ENCODE results near the gene RFX3.
A peak's percentile ranks its signal among the peaks of the same experiment; 100 is the strongest.

The RFX3 gene

DNA sequence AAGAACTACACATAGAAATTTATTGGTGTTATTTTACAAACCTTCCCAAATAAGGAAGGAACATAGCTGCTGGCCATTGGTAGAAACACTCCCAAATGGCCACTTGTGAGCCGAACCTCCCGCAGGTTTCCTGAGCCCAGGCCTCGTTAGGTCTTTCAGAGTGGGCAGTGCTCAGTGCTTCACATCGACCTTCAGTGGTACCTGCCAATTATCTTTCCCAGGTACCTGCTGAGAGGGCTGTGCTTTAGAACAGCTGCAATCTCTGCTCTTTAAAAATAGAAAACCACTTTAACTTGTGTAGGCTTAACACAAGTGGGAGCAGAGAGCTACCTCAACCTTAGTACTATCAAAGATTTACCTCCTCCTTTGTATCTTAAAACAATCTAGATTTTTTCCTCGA, 334.1 kb downstream of the RFX3 start:
- DNase-seq: no peak

DNA sequence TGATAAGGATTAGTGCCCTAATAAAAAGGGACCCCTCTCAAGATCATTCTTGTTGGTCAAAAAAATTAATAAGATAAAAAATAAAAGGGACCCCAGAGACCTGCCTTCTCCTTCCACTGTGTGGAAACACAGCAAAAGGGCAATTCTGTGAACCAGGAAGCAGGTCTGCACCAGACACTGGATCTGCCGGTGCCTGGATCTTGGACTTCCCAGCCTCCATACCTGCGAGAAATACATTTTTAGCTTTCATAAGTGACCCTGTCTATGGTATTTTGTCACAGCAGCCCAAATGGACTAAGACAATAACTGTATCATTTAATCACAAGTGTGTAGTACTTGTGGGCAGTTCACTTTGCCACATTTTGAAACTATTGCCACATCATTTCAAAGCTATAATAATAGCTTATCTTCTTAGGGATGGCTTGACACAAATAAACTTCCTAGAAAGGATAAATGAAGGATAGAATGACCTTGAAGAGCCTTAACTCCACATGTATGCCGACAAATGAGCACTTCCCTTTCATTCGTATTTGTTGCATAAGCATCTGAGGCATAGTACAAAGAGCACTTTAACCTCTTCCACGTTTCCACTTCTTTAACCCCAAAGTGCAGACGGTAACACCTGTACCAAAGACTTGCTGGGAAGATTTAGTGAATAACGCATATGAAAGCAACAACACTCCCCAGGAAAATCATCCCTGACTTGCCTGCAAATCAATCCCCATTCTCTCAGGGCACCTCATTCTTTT, 336.5 kb downstream of the RFX3 start:
- DNase-seq: no peak

- DNase-seq: no peak
Measured at GRCh38 chr9:3186751-3187150, 339.1 kb downstream of the RFX3 start.

DNA sequence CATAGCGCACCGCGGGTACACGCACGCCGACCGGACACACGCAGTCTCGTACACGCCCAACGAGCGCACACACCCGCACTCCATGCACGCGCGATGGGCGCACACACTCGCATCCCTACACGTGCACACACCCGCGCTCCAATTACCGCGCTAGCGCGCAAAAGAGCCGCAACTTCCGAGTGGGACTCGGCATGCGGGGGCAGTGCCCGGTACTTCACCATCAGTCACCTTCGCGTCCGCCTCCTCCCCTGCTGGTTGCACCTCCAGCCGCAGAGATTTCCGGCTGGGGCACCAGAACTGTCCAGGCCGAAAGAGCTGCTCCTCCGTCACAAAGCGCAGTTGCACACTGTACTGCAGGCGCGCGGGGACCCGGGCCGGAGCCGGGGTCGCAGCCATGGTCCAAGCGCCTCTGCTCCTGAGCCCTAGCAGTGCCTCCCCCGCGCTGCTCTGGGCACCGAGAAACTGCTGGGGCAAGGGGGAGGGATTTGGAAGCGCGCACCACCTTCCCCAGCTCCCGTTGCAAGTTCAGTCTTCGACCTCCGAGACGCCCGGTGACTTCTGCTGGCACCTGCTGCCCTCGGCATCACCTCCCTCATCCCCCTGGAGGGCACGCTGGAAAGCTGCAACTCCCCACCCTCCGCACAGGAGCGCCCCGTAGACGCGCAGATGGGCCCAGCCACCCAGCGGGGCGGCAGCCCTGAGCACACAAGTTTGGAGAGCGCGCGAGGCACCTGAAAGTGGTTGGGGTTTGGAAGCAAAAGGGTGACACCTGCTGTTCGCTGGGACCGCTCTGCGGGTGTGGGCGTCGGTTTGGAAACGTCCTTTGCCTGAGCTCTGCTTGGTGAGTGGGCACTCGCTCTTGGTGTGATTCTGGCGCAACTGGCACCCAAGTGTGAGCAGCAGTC, 344.5 kb downstream of the RFX3 start:
- DNase-seq: peak; percentile 88

- DNase-seq: no peak
Measured at GRCh38 chr9:3180696-3181048, 345.1 kb downstream of the RFX3 start.

DNA sequence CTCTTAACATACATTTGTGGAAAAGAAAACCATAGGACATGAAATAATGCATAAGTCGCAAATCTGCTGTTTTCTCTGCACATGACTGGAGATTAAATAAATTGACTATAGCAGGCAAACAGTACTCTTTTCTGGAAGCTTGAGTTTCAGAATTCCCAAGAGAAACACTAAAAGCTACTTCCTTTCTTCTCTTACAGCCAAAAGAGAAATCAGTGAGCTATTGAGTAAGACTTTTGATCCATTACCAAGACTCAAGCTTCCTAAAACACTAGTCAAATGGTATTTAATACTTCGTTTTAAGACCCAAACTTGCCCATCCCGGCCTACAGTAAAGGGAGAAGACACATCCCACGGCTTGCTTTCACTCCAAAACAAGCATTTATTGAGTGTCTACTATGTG, 346.1 kb downstream of the RFX3 start:
- no peak for DNase-seq

DNA sequence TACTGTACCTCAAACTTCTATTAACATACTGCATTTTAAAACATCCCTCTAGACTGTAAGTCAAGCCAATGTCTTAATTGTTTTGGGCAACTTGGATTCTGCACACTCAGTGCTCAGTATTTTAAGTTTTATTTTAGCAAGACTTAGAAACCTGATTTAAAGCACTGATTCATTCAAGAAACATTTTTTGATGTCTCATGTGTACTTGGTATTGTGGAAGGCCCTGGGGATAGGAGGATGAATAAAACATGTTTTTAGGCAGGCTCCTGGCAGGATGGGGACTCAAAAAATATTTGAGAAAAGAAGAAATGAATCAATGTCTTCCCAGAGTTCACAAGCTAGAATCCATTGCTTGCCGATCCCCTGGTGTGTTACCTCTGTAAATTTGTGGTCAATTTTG, 347.9 kb downstream of the RFX3 start:
- DNase-seq: no peak

GRCh38 chr9:3177146-3177761, 348.5 kb downstream of the RFX3 start:
- DNase-seq: peak; percentile 89

- DNase-seq: no peak
Measured at GRCh38 chr9:3173374-3173773, 352.4 kb downstream of the RFX3 start.

GRCh38 chr9:3170819-3171218, 355.0 kb downstream of the RFX3 start:
- no peak for DNase-seq

Measured in hematopoietic multipotent progenitor cell treated with erythropoietin and hydrocortisone succinate and interleukin-3 and kit ligand, for 4 days (in vitro differentiated cells).